Fibroblast of lung (primary cell): ENCODE measurements around the gene ABLIM2. TPM values are rescaled to one million over a fixed set of nuclear protein-coding genes. Genes with fewer than 3 reads are reported as not detected.

Source experiments
- DNase-seq, 2 donors: peaks; one replicate each; pipeline versions ENCODE4 v3.0.0 to v3.0.0-alpha.2; 2010; ENCODE audit warnings: low read depth in 2 of 2
- H2AFZ ChIP-seq: 2 replicates; pipeline ENCODE4 v1.5.1; 2012; ENCODE audit warnings: low read length, control low read depth, inconsistent platforms
- H3K27ac ChIP-seq: 2 replicates; pipeline ENCODE4 v1.5.1; 2011; ENCODE audit warnings: low read length, control low read depth; ENCODE audit not compliant: insufficient read depth
- H3K27me3 ChIP-seq: 2 replicates; pipeline ENCODE4 v1.5.1; 2011; ENCODE audit warnings: mild to moderate bottlenecking, low read length; ENCODE audit not compliant: control insufficient read depth, insufficient read depth
- H3K36me3 ChIP-seq: 2 replicates; pipeline ENCODE4 v1.5.1; 2011; ENCODE audit warnings: low read length; ENCODE audit not compliant: control insufficient read depth, insufficient read depth
- H3K4me1 ChIP-seq: 2 replicates; pipeline ENCODE4 v1.5.1; 2011; ENCODE audit warnings: low read length; ENCODE audit not compliant: control insufficient read depth, insufficient read depth; ENCODE audit errors: extremely low read depth
- H3K4me2 ChIP-seq: 2 replicates; pipeline ENCODE4 v1.5.1; 2011; ENCODE audit warnings: low read length, control low read depth; ENCODE audit not compliant: insufficient read depth; ENCODE audit errors: extremely low read depth
- H3K4me3 ChIP-seq, 4 experiments: fragments of 200-600 bp in 1 of 4; sonication (generic) in 1 of 4; replicated peaks in 1 of 4; 2 replicates each; pipeline ENCODE4 v1.5.1; 2011 to 2016; ENCODE audit warnings: low read length in 4 of 4, low read depth in 3 of 4, mild to moderate bottlenecking in 3 of 4, control low read depth in 2 of 4, inconsistent platforms in 1 of 4, mixed read lengths in 1 of 4; ENCODE audit not compliant: insufficient read depth in 1 of 4; ENCODE audit errors: control extremely low read depth in 1 of 4
- H3K79me2 ChIP-seq: 2 replicates; pipeline ENCODE4 v1.5.1; 2012; ENCODE audit warnings: mild to moderate bottlenecking, low read length, inconsistent platforms; ENCODE audit not compliant: control insufficient read depth, insufficient read depth
- H3K9ac ChIP-seq: 2 replicates; pipeline ENCODE4 v1.5.1; 2011; ENCODE audit warnings: mild to moderate bottlenecking, low read length, control low read depth; ENCODE audit not compliant: insufficient read depth
- H3K9me3 ChIP-seq: 2 replicates; pipeline ENCODE4 v1.5.1; 2012; ENCODE audit warnings: low read depth, low read length; ENCODE audit not compliant: control insufficient read depth, insufficient read depth
- H4K20me1 ChIP-seq: 2 replicates; pipeline ENCODE4 v1.5.1; 2011; ENCODE audit warnings: low read length; ENCODE audit not compliant: control insufficient read depth, insufficient read depth; ENCODE audit errors: extremely low read depth
- CTCF ChIP-seq, 2 donors: IDR thresholded peaks in 1 of 2; conservative IDR thresholded peaks in 1 of 2; 1 replicate in 1 of 2; 2 replicates in 1 of 2; pipeline ENCODE4 v1.5.1; 2011 to 2012; ENCODE audit warnings: low read length in 2 of 2, control low read depth in 1 of 2, inconsistent platforms in 1 of 2, low read depth in 1 of 2, mild to moderate bottlenecking in 1 of 2
- EZH2 ChIP-seq: IDR thresholded peaks from 2 replicates; pipeline ENCODE4 v1.5.1; 2012; ENCODE audit warnings: low read length, control low read depth, mild to moderate bottlenecking; ENCODE audit errors: missing control alignments
- polyA plus RNA-seq, 2 donors: library from polyadenylated mRNA; depleted of rRNA in 1 of 2; stranded (reverse) in 1 of 2; unstranded in 1 of 2; fragments of >200 nt; gene quantifications; 2 replicates each; pipeline ENCODE4 v1.2.1, GENCODE V29; 2011 to 2012; ENCODE audit warnings: missing spikeins in 1 of 2
- total RNA-seq: library from RNA; depleted of rRNA; stranded (reverse); fragments of >200 nt; gene quantifications from 2 replicates; pipeline ENCODE4 v1.2.1, GENCODE V29; 2014

ABLIM2 gene
- total and polyA plus RNA-seq, 2 donors (not counting 1 experiment from before 2014, with no cell fraction given), result 0.66 to 2.6 TPM

- Histone ChIP-seq H3K4me3 (no peak overlapping the region), H3K9ac (no peak overlapping the region), H3K79me2 (no peaks in the 10 kb centered on the region), H4K20me1 (no peaks in the 10 kb centered on the region), H3K4me2 (no peak overlapping the region), H2AFZ (no peak overlapping the region), H3K27me3 (peaks cover 2% of the 10 kb centered on the region), H3K4me1 (no peaks in the 10 kb centered on the region), H3K27ac (no peak overlapping the region), H3K36me3 (no peaks in the 10 kb centered on the region), H3K9me3 (no peaks in the 10 kb centered on the region)
- TF ChIP-seq EZH2 (no peak), CTCF (conservative IDR thresholded peaks at IDR 0.05 in 1 of 2, IDR thresholded peaks at IDR 0.05 in 1 of 2; ENCODE audit: low read depth in 1 of 2, low read length in 2 of 2) (no peak)
- no peak for DNase-seq
Observed at GRCh38 chr4:8097141-8097541, 61.5 kb downstream of the ABLIM2 start.

- Histone ChIP-seq H3K4me3 (no peak overlapping the region), H3K27ac (no peak overlapping the region), H3K4me1 (no peaks in the 10 kb centered on the region)
Observed at GRCh38 chr4:8096690-8097061, 61.9 kb downstream of the ABLIM2 start.

DNA sequence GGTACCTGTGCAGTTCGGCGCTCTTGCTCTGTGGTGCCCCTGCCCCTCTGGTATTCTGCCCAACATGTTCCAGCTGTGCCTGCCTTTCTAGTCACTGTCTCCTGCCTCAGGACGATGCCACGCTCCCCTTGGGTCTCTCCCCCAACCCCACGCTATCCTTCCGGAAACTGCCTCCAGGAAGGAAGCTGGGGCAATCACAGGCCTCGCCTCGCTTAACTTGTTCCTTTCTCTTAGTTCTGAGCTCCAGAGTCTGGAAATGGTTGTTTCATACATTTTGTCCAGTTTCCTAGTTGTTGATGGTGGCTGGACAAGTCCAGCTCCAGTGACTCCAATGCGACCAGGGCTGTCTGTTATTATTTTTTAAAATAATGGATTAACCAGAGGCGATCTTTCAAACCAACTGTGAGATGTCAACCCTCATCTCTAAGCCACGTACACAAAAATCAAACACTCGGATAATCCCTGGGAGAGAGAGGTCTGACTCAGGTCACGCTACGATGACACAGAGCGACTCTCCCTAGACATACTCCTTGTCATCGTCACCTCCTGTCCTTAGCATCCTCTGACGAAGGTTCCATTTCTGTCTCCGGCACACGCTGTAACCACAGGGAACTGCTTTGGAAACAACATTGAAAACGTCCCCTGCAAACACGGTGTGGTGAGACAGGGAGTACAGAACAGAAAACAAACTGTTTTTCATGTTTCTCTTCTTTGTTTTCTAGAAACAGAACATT, 62.5 kb downstream of the ABLIM2 start:
- Histone ChIP-seq H3K4me3 (no peak overlapping the region), H3K9me3 (no peaks in the 10 kb centered on the region), H3K27ac (no peak overlapping the region), H3K4me2 (no peak overlapping the region), H2AFZ (no peak overlapping the region), H3K9ac (no peak overlapping the region), H3K36me3 (no peaks in the 10 kb centered on the region), H3K27me3 (peaks cover 2% of the 10 kb centered on the region), H3K79me2 (no peaks in the 10 kb centered on the region), H3K4me1 (no peaks in the 10 kb centered on the region), H4K20me1 (no peaks in the 10 kb centered on the region)
- TF ChIP-seq EZH2, result no peak
- TF ChIP-seq CTCF (conservative IDR thresholded peaks at IDR 0.05 in 1 of 2, IDR thresholded peaks at IDR 0.05 in 1 of 2; ENCODE audit: low read depth in 1 of 2, low read length in 2 of 2), result no peak
- DNase-seq, result no peak

More at GRCh38 chr4:8096690-8097061, 61.9 kb downstream of the ABLIM2 start:
- no peak overlapping the region for H3K9ac ChIP-seq
- H3K27me3 ChIP-seq, result peaks cover 2% of the 10 kb centered on the region
- H3K4me2 ChIP-seq, result no peak overlapping the region
- no peaks in the 10 kb centered on the region for H3K9me3 ChIP-seq
- no peak for TF ChIP-seq CTCF (conservative IDR thresholded peaks at IDR 0.05 in 1 of 2, IDR thresholded peaks at IDR 0.05 in 1 of 2; ENCODE audit: low read depth in 1 of 2, low read length in 2 of 2)
- TF ChIP-seq EZH2, result no peak
- no peaks in the 10 kb centered on the region for H3K79me2 ChIP-seq
- DNase-seq, result no peak
- H3K36me3 ChIP-seq, result no peaks in the 10 kb centered on the region
- H2AFZ ChIP-seq, result no peak overlapping the region
- no peaks in the 10 kb centered on the region for H4K20me1 ChIP-seq
